NOMO-1 (cell line): ENCODE data around the gene CDKL2.
"Not testable (repeated sequence)": the region's sequence is repeated elsewhere in the genome, so short reads cannot be mapped to it uniquely, and the experiment has no call there.

Experiments used
- DNase-seq, 2 experiments: peaks; one replicate each; lab custom pipeline; 2025; ENCODE audit not compliant: unreplicated experiment in 2 of 2; lab: John Stamatoyannopoulos, UW

The CDKL2 gene

DNA sequence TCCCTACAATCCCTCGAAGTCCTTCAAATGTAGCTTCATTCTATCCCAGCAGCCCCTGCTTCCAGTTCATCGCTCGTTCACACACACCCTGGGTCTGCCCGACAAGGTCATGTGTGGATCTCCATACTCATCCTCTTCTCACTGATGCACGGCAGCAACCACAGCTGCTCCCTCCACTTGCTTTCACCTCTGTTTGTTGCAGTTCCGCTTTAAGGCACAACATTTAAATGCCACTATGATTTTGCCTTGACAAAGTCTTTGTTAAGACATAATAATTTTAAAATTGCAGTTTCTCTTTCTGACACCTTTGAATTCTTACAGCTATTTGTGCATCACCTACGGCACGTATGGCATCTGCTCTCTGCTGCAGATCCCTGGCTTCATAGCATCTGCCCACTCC, 72.6 kb downstream of the CDKL2 start:
- DNase-seq = no peak

DNA sequence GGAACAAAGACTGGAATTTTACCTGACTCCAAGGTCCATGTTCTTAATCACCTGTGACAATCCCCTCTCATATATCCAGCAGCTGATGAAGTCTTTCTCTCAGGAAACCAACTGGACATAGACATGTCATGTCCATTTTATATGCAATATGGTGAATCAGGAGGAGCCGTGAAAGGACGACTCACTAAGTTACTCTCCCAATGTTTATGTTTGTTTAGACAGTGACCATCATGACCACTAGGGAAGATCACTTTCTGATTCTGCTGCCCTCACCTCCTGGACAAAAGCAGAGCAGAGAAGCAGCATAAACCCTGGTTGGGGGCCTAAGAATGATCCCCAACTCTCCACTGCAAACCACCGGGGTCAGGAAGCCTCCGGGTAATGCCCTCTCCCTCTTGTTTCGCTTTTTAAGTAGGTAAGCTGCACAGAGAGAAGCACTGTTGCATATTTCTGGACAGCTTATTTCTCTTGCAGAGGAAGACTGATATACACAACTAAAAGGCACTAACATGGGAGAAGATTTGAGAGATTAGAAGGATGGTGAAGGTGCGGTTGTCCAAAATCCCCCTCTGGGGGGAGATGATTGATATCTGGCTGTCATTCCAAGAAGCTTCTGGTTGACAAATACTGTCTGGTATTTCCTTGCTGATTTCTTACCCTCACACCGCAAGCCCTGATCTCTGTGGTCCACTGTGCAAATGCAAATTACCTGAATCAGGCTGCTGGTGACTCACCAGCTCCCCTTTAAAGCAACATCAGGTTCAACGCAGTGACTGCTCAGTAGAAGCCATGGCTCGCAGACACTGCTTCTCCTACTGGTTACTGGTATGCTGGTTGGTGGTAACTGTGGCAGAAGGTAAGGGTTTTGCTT, 74.8 kb downstream of the CDKL2 start, which contains the start of gene ODAPH:
Gene ODAPH, plus strand, starts transcription at position 773 of the 871 bp plus-strand sequence. Its CDS starts 17 bp downstream, at position 790.
- DNase-seq = no peak

- DNase-seq = no peak
Observed at GRCh38 chr4:75552452-75552851, 77.9 kb downstream of the CDKL2 start.

GRCh38 chr4:75549019-75549418, 81.3 kb downstream of the CDKL2 start:
- DNase-seq = no peak

- DNase-seq = peak in 1 of 2 experiments; percentile 13
Observed at GRCh38 chr4:75547647-75548387, 82.5 kb downstream of the CDKL2 start.

DNA sequence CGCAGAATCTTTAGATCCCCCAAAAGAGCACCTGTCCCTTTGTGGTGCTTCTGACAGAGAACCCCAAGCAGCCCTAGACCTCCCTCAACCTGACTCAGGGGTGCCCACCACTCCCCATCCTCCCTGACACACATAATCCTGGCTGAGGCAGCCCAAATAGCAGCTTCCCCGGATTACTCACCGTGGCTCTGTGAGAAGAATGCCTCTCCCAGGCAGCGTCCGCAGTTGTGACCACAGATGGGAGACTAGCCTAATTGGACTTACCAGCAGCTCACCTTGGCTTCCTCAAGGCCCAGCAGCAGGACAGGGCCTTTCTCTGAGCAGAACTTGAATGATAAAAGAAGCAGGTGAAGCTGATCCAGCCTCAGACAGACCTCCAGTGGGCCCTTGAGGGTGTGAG, 84.8 kb downstream of the CDKL2 start:
- no peak for DNase-seq

- DNase-seq = no peak
Observed at GRCh38 chr4:75544870-75545269, 85.5 kb downstream of the CDKL2 start.

DNA sequence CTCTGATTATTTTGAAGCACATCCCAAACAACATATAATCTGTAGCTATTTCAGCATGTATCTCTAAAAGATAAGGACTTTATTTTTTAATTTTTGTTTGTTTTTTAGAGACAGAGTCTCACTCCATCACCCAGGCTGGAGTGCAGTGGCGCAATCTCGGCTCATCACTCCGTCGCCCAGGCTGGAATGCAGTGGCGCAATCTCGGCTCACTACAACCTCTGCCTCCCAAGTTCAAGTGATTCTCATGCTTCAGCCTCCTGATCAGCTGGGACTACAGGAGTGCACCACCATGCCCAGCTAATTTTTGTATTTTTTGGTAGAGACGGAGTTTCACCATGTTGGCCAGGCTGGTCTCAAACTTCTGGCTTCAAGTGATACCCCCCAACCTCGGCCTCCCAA, 86.1 kb downstream of the CDKL2 start:
- not testable (repeated sequence) for DNase-seq

DNA sequence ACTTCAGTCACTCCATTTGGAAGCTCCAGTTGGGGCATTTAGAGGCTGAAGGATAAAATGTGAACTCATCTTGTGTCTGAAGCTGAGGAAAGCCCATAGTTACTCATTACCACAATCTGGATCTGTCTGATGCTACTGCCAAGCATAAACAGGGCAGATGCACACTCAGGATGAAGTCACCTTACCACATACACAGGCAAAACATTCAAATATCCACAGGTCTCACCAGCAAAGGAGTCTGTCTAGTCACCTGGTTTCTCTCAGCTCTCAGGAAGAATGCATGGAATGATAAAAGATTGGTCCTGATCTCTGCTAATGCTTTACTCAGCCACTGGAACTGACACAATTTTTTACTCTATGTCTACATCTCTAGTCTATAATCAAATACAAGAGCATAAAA, 87.5 kb downstream of the CDKL2 start:
- DNase-seq = no peak

DNA sequence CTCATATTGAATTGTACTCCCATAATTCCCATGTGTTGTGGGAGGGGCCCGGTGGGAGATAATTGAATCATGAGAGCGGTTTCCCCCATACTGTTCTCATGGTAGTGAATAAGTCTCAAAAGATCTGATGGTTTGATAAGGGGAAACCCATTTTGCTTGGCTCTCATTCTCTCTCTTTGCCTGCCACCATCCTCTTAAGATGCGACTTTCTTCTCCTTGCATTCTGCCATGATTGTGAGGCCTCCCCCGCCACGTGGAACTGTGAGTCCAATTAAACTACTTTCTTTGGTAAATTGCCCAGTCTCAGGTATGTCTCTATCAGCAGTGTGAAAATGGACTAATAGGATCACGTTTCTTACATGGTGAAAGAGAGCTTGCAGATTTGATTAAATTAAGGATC, 93.0 kb downstream of the CDKL2 start:
- not testable (repeated sequence) for DNase-seq

GRCh38 chr4:75533926-75534325, 96.4 kb downstream of the CDKL2 start:
- not testable (repeated sequence) for DNase-seq

DNA sequence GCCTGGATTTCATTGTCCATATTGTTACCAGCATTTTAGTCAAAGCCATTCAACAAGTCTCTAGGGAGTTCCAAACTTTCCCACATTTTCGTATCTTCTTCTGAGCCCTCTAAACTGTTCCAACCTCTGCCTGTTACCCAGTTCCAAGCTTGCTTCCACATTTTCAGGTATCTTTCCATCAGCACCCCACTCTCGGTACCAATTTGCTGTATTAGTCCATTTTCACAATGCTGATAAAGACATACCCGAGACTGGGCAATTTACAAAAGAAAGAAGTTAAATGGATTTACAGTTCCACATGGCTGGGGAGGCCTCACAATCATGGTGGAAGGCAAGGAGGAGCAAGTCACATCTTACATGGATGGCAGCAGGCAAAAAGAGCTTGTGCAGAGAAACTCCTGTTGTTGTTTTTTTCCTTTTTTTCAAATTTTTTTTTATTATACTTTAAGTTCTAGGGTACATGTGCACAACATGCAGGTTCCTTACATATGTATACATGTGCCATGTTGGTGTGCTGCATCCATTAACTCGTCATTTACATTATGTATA, 96.9 kb downstream of the CDKL2 start:
- DNase-seq = not testable (repeated sequence)

DNA sequence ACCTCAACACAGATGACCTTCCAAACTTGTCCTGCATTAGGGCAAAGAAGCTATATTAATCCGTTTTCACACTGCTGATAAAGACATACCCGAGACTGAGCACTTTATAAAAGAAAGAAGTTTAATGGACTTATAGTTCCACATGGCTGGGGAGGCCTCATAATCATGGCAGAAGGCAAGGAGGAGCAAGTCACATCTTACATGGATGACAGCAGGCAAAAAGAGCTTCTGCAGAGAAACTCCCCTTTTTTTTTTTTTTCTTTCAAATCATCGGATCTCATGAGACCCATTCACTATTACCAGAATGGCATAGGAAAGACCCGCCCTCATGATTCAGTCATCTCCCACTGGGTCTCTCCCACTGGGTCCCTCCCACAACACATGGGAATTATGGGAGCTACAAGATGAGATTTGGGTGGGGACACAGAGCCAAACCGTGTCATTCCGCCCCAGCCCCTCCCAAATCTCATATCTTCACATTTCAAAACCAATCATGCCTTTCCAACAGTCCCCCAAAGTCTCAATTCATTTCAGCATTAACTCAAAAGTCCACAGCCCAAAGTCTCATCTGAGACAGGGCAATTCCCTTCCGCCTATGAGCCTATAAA, 98.7 kb downstream of the CDKL2 start:
- not testable (repeated sequence) for DNase-seq

GRCh38 chr4:75530556-75531322, 99.6 kb downstream of the CDKL2 start:
- no peak for DNase-seq
